ENCODE data around the gene XRCC5.

DNA sequence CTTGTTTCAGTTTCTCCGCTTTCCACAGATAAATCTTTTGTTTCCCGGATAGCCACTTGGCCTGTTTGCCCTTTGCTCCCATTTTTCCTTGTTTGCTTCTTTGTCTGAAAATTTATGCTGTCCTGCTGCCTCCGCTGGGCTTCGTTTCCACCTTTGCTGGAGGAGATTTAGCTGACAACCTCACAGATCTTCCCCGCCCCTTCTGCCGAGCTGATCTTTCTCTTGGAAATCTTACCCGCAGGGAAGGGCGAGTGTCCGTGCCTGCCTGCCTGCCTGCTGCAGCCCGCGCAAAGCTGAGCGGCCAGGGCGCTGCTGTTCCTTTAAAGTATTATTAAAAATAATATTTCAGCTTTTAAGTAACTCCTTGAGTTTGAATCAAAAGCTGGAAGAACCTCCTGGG is 1.4 kb upstream of the XRCC5 start:
- TF ChIP-seq, protein P1, sequence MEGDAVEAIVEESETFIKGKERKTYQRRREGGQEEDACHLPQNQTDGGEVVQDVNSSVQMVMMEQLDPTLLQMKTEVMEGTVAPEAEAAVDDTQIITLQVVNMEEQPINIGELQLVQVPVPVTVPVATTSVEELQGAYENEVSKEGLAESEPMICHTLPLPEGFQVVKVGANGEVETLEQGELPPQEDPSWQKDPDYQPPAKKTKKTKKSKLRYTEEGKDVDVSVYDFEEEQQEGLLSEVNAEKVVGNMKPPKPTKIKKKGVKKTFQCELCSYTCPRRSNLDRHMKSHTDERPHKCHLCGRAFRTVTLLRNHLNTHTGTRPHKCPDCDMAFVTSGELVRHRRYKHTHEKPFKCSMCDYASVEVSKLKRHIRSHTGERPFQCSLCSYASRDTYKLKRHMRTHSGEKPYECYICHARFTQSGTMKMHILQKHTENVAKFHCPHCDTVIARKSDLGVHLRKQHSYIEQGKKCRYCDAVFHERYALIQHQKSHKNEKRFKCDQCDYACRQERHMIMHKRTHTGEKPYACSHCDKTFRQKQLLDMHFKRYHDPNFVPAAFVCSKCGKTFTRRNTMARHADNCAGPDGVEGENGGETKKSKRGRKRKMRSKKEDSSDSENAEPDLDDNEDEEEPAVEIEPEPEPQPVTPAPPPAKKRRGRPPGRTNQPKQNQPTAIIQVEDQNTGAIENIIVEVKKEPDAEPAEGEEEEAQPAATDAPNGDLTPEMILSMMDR (IDR thresholded peaks at IDR 0.05): no peak
- TF ChIP-seq POLR2A (IDR thresholded peaks at IDR 0.05): no peak
